ENCODE results near the gene AQP5.
A peak's percentile ranks its signal among the peaks of the same experiment; 100 is the strongest.

The AQP5 gene

DNA sequence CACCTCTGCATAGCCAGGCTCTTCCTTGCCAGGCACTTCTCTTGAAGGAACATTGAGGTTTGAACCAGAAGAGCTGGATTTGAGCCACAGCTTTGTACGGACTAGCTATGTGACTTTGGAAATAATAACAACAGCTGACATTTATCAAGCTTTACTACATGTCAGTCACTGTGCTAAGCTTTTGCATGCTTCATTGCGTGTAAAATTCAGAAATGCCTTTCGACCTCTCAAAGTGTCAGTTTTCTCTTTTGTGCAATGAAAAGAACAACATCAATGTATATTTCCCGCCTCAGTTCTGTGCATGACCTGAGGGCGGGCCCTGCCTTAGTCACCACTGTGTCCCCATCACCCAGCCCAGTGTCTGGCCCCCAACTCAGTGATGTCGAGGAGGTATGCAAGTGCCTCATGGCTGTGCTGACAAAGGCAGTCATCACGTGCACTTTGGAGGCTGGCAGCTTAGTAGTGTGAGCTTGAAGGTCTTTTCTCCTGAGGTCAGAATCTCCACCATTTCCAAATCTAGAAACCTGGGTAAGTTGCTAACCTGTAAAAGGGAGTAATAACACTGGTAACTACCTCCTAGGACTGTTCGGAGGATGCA, 29.0 kb upstream of the AQP5 start:
- no peak for DNase-seq (ENCODE audit: low read depth in 3 of 3)

DNA sequence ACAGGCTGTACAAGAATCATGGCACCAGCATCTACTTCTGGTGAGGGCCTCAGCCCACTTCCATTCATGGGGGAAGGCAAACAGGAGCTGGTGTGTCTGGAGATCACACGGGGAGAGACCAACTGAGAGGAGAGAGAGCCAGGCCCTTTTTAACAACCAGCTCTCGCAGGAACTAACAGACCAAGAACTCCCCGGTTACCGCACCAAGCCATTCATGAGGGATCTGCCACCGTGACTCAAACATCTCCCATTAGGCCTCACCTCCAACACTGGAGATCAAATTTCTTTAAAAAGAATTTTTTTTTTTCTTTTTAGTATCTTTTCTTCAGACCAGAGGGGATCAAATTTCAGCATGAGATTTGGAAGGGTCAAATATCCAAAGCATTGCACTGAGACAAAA, 27.9 kb upstream of the AQP5 start:
- DNase-seq (ENCODE audit: low read depth in 3 of 3) = no peak

GRCh38 chr12:49934505-49934904, 27.2 kb upstream of the AQP5 start:
- no peak for DNase-seq (ENCODE audit: low read depth in 3 of 3)

DNA sequence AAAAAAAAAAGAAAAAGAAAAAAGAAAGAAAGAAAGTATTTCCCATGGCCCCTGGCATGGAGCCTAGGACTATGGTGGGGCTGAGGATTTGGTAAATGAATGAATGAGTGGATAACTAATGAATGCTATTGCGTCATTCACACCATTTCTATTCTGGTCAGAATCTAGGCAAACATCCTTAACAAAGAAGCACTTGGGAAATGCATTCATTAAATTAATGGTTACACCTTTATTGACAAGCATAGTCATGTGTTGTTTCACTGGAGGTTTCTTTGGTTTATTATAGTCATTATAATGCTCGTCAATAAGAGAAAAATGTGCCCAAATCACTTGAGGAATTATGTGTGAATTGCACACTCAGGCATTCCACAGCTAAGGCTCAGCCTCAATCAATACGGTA, 24.7 kb upstream of the AQP5 start:
- DNase-seq (ENCODE audit: low read depth in 3 of 3) = no peak

DNA sequence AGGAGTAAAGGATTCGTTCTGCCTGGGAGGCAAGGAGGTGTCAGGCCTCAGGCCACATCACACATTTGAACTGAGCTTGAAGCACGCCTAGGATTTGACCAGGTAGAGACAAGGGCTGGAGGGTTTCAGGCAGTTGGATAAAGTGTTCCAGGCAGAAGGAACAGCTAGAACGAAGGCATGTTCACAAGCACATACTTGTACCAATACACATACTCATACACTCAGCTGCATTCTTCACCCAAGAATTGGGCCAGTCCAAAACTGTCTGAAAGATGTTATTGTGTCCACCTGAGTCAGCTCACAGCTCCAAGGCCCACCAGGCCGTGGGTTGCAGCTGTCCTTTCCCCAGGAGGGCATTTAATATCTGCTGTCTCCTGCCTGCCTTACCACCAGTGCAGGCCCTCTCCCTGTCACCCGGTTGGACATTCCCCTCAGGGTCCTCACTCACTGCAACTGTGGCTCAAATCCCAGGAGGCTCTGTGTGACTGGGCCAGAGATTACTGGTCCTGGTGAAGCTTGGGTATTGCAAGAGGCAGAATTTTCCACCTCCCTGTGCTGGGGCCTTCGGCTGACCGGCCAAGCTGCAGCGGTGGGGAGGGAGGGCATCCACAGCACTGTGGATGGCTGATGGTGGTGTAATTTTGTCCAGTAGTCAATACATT, 23.9 kb upstream of the AQP5 start:
- DNase-seq (ENCODE audit: low read depth in 3 of 3) = no peak

GRCh38 chr12:49939307-49939706, 22.4 kb upstream of the AQP5 start:
- DNase-seq (ENCODE audit: low read depth in 3 of 3) = no peak

GRCh38 chr12:49939707-49940106, 22.0 kb upstream of the AQP5 start:
- DNase-seq (ENCODE audit: low read depth in 3 of 3) = no peak

DNA sequence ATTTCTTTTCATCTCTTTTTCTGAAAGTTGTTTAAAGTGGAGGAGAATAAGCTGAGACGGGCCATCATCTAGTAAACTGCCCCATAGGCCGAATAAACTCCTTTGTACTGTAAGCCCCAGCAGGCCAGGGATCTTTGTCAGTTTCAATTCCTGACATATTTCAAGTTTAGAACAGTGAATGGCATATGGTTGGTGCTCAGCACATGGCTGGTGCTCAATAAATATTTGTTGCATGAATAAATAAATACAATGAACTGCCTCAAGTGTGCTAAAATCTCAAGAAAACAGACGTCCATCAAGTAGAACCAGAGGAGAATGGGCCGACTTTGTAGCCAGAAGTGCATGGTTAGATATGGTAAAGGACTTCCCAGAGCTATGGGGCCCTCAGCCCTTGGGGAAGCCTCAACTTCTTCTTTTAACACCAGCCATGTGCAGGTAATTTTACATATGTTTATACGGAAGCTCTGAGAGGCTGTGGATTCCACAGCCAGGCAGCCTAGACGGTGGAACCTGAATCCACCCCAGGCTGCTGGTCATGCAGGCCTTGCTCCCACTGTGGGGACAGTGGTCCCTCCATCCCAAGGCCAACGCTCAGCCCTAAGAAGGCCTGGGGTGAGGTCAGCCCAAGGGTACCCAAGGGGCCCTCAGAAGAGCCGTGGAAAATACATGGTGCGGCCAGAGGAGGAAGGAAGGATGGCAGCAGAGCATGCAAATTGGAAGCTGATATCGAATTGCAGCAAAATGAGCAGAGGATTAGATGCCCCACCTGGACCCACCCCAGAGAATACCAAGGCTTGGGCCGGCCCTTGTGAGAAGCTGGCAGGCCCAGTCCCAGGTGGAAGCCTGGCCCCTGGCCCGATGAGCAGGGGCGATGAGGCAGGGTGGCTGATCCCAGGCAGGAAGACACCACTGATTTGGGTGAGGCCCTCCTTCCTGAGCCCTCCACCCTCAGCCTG, 19.8 kb upstream of the AQP5 start:
- no peak for DNase-seq (ENCODE audit: low read depth in 3 of 3)

DNA sequence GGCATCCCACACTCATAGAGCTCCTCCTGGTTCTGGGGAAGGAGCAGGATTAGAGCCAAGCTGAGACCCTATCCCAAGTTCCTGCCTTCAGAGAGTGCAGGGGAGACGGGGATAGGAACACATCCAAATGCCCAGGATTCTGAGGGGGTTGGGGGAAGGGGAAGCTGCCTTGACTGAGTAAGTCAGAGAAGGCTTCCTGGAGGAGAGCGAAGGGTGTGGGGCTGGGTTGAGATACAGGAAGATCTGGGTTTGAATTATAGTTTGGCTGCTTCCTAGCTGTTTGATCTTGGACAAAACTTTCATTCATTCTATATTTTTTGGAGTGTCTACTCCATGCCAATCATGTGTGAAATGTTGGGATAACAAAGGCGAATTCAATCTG, 19.2 kb upstream of the AQP5 start:
- DNase-seq (ENCODE audit: low read depth in 3 of 3) = no peak

GRCh38 chr12:49942921-49943624, 18.6 kb upstream of the AQP5 start:
- DNase-seq (ENCODE audit: low read depth in 3 of 3) = no peak

- no peak for DNase-seq (ENCODE audit: low read depth in 3 of 3)
Observed at GRCh38 chr12:49943625-49943960, 18.1 kb upstream of the AQP5 start.

GRCh38 chr12:49944046-49944445, 17.6 kb upstream of the AQP5 start:
- DNase-seq (ENCODE audit: low read depth in 3 of 3) = no peak

DNA sequence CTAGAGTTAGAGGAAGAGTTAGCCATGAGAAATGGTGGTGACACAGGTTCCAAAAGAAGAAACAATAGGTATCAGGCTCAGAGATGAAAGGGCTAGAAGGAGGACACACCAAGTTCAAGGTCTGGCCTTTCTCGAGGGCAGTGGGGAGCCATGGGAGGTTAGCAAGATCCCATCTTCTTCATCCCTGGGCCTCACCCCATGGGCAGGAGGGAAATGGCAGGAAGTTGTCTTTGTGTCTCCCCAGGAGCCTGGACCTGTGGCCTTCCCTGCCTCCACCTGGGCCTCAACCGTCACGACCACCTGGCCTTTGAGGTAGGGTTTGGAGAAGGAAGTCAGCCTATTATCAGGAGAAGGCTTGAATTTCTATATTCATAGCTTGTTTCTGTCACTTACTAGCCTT, 17.0 kb upstream of the AQP5 start:
- no peak for DNase-seq (ENCODE audit: low read depth in 3 of 3)

- peak; percentile 75 to 92 (median 77) for DNase-seq (ENCODE audit: low read depth in 3 of 3)
Observed at GRCh38 chr12:49945394-49946080, 16.1 kb upstream of the AQP5 start.

GRCh38 chr12:49946086-49946485, 15.6 kb upstream of the AQP5 start:
- DNase-seq (ENCODE audit: low read depth in 3 of 3) = no peak

- no peak for DNase-seq (ENCODE audit: low read depth in 3 of 3)
Observed at GRCh38 chr12:49946497-49946896, 15.2 kb upstream of the AQP5 start.

GRCh38 chr12:49947593-49948226, 14.0 kb upstream of the AQP5 start:
- DNase-seq (ENCODE audit: low read depth in 3 of 3) = no peak

DNA sequence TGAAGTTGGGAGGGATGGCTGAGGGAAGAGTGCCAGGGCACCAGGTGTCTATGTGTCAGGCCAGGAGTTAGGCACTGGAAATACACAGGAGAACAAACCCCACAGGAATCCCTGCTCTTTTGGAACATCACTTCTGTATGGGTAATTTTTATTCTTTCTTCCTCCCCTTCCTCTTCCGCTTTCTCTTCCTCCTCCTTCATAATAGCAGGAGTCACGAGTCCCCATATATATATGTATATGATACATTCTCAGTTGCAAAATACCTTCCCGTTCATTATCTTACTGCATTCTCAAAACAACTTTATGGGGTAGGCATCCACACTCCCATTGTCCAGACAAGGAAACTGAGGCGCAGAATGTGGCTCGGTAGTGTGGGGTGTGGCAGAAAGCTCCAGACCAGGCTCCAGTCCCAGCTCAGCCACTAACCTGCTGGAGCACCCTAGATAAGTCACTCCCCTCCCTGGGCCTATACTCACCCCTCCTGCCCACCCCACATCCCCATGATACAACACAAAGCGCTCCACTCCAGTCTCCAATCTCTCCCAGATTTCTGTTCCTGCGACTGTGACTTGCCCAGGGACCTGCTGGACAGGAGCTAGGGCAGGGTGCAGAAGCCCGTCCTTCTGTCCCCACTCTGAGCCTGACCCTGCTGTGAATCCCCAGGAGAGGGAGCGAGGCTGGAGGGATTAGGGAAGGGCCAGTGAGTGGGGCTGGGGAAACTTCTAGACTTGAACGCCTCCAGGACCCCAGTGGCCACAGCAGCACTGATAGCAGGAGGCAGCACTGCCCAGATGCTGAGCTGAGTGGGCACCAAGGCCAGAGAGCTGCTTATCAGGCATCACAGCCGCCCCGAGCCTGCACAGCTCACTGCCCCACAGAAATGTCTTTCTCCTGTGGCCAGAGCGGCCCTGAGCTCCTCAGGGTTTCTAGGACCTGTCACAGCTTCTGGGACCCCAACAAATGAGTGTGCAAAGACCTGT, 12.5 kb upstream of the AQP5 start:
- no peak for DNase-seq (ENCODE audit: low read depth in 3 of 3)

GRCh38 chr12:49949866-49950265, 11.8 kb upstream of the AQP5 start:
- DNase-seq (ENCODE audit: low read depth in 3 of 3) = no peak

All from stimulated activated CD4-positive, alpha-beta T cell treated with anti-CD3 and anti-CD28 coated beads, TNF-alpha, amount 100 ng/mL, for 24 hours (primary cell).